Choroid plexus epithelial cell (primary cell): ENCODE data around the gene CALD1.

Experiments
- DNase-seq: peaks from one replicate; pipeline ENCODE4 v3.0.0-alpha.2; 2010; ENCODE audit warnings: low read depth
- H3K4me3 ChIP-seq: 2 replicates; pipeline ENCODE4 v1.5.1; 2011; ENCODE audit warnings: low read depth, mild to moderate bottlenecking, control low read depth, low read length, moderate library complexity
- CTCF ChIP-seq: conservative IDR thresholded peaks from 2 replicates; pipeline ENCODE4 v1.5.1; 2011; ENCODE audit warnings: low read depth, mild to moderate bottlenecking, control low read depth, inconsistent platforms, low read length, moderate library complexity

Gene CALD1

GRCh38 chr7:135001390-135002165 lies 222.1 kb downstream of the CALD1 start:
- no peak for TF ChIP-seq CTCF
- no peak overlapping the region for H3K4me3 ChIP-seq
- peak; percentile 54 for DNase-seq

GRCh38 chr7:135012229-135012628 lies 232.8 kb downstream of the CALD1 start:
- H3K4me3 ChIP-seq = no peak overlapping the region
- TF ChIP-seq CTCF = no peak
- no peak for DNase-seq
